ENCODE results near the gene SUCLG2.
"Not testable (repeated sequence)": the region's sequence is repeated elsewhere in the genome, so short reads cannot be mapped to it uniquely, and the experiment has no call there.

SUCLG2 gene

DNA sequence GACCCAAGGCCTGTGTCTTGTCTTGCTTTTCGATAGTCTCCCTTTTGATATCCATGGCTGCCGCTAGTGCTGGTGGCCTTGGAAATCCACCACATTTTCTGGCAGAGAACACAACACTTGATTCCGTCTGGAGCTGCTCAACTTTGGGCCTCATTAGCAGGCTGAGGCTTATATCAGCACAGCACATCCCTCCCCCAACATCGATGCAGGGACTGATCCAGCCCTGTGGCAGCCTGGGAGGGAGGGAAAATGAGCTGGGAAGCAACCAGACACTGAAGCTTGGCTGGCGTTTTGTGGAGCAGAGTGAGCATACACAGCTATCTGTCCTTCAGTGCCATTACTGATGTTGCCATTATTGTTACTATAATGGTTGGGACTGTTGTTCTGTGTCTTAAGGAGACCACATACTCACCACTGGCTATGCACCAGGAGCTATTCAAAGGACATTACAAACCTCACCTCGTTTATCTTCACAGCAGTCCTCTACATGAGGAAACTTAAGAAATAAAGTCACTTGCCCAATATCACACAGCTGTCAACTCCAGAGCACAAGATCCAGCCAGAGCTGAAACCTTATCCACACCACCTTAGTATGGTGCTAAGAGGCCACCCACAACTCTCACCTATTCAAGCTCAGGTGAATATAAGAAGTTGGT is 102.9 kb downstream of the SUCLG2 start:
- DNase-seq: no peak

DNA sequence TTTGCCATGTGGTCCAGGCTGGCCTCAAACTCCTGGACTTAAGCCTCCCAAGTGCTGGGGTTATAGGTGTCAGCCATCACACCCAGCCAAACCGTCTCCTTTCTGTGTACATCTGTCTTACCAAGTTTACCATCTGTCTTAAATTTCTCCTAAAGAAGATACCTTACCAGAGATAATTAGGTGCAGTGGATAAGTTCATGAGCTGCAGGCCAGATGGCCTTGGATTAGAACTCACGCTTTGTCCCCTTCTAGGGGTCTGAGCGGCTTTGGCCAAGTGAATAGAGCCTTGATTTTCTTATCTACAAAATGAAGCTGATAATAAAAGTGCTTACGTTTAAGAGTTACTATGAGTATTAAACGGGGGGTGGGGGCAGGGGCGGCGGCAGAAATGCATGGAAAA is 103.9 kb downstream of the SUCLG2 start:
- DNase-seq: no peak

DNA sequence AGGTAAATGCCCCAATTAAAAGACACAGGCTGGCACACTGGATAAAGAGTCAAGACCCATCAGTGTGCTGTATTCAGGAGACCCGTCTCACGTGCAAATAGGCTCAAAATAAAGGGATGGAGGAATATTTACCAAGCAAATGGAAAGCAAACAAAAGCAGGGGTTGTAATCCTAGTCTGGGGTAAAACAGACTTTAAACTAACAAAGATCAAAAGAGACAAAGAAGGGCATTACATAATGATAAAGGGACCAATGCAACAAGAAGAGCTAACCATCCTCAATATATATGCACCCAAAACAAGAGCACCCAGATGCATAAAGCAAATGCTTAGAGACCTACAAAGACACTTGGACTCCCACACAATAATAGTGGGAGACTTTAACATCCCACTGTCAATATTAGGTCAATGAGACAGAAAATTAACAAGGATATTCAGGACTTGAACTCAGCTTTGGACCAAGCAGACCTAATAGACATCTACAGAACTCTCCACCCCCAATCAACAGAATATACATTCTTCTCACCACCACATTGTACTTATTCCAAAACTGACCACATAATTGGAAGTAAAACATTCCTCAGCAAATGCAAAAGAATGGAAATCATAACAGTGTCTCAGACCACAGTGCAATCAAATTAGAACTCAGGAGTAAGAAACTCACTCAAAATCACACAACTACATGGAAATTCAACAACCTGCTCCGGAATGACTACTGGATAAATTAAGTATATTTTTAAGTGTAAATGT is 111.7 kb downstream of the SUCLG2 start:
- DNase-seq: not testable (repeated sequence)

DNA sequence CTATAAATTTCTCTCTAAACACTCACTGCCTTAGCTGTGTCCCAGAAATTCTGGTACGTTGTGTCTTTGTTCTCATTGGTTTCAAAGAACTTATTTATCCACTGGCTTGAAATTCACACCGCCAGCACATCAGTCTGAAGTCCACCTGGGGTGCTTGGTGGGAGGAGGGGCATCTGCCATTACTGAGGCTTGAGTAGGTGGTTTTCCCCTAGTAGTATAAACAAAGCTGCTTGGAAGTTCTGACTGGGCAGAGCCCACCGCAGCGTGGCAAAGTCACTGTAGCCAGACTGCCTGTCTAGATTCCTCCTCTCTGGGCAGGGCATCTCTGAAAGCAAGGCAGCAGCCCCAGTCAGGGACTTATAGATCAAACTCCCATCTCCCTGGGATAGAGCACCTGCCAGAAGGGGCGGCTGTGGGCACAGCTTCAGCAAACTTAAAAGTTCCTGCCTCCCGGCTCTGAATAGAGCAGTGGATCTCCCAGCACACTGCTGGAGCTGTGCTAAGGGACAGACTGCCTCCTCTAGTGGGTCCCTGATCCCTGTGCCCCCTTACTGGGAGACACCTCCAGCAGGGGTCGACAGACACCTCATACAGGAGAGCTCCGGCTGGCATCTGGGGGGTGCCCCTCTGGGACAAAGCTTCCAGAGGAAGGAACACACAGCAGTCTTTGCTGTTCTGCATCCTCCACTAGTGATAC is 114.1 kb downstream of the SUCLG2 start:
- DNase-seq: no peak

DNA sequence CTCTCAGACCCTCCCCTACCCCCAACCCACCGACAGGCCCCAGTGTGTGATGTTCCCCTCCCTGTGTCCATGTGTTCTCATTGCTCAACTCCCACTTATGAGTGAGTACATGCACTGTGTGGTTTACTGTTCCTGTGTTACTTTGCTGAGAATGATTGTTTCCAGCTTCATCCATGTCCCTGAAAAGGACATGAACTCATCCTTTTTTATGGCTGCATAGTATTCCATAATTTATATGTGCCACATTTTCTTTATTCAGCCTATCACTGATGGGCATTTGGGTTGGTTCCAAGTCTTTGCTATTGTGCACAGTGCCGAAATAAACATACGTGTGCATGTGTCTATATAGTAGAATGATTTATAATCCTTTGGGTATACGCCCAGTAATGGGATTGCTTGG is 117.2 kb downstream of the SUCLG2 start:
- DNase-seq: not testable (repeated sequence)

DNA sequence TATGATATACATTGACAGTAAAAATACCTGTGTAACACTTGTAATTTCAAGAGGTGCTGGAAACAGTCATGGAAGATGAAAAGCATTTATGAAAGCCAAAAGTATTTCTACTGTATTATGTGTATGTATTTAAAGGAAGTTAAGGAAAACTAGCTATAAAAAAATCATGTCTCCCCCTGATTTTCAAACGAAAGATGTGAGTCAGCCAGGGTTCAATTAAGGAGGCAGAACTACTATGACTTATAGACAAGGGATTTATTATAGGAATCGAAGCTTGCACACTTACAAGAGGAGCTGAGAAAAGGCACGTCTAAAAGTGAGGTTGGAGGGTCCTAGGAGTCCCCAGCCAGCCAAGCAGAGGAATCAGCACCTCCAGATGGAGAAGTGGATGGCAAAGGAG is 119.4 kb downstream of the SUCLG2 start:
- DNase-seq: no peak

DNA sequence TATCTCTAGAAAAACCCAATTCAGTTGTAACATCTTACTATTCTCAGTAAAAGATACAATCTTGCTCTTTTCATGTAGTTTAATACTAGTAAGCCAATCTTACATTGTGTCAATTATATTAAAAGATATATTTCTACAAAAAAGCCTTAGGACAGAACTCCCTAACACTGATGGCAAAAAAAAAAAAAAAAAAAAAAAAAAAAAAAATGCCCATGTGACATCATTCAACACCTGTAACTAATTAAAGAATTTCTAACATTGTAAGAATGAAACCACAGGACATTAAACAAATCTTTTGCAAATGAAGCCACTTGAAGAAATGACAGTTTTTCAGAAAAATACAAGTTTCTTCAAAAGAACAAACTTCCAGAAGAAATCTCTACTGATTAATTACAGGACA is 119.8 kb downstream of the SUCLG2 start:
- DNase-seq: no peak

DNA sequence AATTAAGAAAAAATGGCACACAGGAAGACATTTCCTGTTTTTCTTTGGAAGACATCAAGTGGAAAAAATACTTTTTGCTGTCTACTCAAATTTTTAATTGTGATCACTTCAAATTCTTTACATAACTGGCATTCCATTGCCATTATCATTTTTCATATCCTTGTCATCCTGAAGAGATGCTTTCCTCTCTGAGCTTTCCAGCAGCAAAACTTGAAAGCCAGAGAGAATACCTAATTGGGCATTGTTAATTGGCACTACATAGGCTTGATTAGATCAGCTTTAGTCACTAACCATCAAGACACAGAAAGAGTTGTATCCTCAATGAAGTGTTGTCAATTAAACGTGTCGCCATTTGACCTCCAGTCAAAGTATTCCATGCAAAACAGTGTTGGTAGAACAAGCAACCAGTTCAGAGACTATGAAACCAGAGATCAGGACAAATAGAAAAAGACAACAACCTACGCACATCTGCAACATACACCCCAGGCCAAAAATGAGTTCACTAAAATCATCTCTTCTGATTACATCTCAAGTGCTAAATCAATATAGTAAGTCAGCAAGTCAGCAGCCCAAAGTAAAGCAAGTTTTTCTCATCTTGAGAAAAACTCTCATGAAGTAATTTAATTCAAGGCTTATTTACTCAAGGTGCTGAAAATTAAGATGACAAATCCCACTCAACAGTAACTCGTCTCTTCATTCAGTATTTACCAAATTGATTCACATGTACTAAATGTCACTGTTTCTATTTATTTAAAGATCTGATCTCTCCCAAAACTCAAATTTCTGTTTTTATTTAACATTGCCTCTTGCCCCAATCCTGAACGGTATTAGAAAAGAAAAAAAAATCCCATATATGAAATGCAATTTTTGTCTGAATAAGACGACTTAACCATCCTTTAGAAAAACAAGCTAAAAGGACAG is 123.0 kb downstream of the SUCLG2 start:
- DNase-seq: no peak

DNA sequence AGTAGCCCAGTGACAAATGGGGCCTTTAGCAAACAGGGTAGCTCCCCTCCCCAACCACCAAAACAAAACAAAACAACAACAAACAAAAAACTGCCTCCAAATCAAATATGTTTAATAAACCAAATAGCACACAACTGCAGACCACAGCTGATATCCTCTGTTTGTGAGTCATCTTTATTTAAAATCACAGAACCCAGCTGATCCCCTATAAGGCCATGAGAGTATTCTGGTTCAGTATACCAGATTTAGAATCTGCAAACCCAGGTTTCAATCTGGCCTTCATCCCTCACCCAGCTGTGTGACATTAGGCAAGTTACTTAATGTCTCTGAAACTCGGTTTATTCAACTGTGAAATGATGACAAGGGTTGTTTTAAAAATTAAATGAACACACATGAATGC is 124.5 kb downstream of the SUCLG2 start:
- no peak for DNase-seq

DNA sequence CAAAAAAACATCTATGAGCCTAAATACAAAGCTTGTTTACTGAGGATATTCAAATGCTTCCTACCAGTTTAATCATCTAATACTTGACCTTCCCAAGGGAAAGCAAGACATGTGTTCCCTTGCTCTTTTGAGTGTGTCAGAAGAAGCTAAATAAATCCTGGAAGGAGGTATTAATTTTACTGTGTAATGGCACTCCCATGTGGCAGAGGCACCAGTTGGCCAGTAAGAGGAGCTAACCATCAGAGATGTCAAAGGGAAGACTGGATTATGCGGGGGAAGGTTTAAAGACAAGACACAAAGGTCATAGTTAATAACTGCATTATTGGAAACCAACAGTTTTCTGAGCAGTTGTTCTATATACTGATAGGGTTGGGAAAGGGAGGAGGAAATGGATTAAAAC is 125.1 kb downstream of the SUCLG2 start:
- no peak for DNase-seq

DNA sequence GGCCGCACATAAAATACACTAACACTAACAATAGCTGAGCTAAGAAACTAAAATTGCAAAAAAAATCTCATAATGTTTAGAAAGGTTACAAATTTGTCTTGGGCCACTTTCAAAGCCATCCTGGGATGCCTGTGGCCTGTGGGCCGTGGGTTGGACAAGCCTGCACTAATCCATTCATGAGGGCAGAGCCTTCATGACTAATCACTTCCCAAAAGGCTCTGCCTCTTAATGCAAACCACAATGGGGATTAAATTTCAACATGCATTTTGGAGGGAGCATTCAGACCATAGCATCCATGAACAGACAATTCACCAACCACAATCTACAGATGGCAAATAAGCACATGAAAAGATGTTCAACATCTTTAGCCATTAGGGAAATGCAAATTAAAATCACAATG is 128.2 kb downstream of the SUCLG2 start:
- DNase-seq: no peak

DNA sequence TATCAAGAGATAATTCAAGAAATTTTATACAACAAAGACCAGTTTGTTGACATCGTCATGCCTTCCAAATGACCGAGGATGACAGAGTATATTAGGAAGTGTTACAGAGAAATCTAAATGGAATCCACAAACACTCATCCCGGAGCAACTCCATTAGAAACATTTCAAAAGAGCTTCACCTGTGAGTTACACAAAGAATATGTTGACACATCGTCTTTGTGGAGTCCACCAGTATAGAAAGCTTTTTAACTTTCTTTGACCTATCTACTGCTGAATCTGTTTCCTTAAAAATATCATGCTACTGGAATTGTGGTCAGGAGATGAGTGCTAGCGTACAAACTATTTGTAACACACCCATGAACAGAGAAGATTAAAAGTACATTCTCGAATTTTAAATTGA is 130.4 kb downstream of the SUCLG2 start:
- DNase-seq: no peak

DNA sequence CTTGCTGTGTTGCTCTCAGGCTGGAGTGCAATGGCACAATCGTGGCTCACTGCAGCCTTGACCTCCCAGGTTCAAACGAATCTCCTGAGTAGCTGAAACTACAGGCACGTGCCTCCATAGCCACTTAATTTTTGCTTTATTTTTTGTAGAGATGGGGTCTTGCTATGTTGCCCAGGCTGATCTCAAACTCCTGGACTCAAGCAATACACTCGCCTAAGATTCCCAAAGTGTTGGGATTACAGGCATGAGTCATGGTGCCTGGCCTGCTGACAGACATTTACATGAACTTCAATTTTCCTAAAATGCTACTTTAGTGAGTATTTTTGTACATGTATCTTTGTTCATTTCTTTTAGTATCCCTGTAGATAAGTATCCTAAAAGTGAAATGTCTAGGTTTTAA is 132.3 kb downstream of the SUCLG2 start:
- DNase-seq: no peak

DNA sequence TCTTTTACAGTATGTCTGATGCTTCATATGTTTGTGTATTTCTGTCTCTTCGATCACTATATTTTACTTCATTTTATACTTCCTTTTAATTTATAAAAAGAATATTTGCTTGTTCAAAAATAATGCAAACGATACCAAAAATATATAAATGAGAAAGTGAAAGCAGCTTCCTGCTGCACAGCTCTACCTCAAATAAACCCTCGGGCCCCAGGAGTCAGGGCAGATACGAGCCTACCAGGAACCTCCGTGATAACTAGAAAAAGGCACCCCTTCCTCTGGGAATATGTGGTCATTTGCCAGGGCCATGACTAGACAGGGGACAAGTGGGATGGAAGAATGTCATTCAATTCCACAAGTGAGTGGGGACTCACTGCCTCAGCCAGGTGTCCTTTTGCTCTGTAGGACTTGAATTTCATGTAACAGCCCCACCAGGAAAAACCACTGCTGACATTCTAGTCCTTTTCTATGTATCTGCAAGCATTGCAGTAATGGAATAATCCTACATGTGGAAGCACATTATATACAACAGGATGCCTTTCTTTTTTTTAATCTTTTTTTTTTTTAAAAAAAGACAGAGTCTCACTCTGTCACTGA is 133.3 kb downstream of the SUCLG2 start:
- DNase-seq: no peak

DNA sequence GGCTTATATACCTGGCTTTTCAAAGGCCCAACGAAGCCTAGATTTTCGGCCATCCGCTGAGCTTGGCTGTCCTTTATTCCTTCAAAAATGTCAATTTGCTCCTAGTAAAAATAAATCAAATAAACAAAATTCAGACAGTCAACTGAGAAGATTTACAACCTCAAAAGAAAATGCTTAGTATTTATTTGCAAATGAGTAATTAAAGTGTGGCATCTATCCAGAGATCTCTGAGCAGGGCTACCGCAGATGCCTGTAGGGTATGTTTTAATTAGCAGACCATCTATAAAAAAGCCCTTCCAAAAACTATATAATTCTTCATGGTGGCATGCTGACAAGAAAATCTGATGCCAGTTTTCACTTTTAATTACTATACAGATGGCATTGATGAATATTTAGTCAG is 136.2 kb downstream of the SUCLG2 start:
- no peak for DNase-seq

DNA sequence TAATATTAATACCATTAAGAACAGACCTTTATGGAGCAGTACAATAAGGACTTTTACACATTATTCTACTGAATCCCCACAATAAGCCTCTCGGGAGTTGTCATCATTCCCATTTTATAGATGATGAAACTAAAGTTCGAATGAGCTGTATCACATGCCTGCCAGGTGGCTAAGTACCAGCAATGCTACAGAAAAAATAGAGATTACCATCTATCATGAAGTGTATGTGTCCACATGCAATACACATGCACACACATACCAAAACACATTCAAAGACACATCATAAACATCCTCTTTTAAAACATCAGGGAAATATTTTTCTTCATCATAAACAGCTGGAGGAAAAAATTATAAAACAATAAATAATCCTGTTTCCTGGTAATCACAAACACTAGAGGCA is 136.6 kb downstream of the SUCLG2 start:
- DNase-seq: no peak

DNA sequence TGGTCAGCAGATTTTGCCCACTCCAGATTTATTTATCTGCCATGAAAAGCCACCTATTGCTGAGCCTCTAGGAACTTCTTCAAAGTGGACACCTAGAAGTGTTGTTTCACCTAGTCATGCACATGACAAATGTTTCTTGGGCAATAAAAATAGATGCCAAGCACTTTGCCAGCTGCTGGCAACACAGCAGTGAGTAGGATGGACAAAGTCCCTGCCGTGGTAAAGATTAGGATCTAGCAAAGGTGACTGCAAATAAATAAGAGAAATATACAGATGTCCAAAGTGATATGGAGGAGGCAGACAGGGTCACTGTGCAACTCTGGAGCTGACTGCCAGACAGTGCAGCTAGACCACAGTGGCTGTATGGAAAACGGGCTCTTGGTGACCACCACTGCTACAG is 137.9 kb downstream of the SUCLG2 start:
- DNase-seq: no peak

DNA sequence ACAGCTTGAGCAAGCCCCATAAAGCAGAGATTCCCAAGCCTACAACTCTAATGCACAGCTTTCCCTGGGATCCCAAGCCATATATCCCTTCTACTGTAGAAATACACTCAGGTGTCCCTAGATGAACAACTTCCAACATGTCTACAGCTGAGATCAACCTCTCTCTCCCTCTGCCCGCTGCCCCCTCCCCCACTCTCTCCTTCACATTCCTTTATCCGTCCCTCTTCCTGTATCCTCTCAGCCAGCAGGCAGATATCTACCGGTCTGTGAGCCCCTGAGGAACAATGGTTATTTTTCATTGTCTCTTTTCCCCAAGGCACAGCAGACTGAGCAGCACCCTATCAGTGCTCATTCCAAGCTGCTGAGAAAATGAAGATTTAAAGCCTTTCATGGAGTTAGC is 138.6 kb downstream of the SUCLG2 start:
- no peak for DNase-seq

DNA sequence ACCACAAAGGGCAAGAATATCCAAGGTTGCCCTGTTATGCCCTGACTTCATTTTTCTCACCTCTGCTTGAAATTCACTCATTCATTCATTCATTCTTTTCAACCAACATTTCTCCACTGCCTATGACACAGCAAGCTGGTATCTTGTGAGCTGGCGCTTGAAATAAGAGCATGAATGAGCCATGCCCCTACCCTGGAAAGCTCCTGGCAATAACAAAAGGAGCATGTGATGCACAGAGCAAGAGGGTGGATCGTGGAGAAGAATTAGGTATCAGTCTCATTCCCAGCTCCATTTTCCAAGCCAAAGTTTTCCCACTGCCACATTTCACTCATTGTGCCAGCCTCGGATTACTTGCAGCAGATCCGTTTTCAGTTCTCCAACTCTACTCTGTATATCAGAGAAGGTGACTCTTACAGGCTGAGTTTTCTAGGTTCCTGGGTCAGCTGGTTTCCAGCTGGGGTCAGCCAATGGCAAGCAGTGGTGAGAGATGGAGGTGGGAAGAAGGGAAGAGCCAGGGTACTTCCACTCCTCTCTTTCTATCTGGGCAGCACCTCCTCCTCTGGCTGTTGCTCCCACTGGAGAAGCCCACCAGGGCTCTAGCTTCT is 144.8 kb downstream of the SUCLG2 start:
- DNase-seq: no peak

DNA sequence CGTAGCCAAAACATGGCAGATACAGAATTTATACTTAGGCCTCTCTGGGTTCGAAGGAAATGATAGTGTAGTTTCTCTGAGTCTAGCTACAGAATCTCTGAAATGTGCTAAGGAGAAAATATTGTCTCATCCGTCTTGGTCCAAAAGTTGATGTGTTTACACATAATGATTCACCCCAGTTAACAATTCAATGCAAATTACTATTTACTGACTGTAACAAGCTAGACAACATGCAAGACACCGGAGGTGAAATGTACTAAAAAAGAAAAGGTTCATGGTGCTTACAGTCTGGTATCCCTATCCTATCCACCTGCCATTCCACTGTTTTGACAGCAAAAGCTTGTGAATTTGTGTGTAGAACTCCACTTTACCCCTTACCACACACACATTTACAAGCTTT is 146.8 kb downstream of the SUCLG2 start:
- DNase-seq: no peak

DNA sequence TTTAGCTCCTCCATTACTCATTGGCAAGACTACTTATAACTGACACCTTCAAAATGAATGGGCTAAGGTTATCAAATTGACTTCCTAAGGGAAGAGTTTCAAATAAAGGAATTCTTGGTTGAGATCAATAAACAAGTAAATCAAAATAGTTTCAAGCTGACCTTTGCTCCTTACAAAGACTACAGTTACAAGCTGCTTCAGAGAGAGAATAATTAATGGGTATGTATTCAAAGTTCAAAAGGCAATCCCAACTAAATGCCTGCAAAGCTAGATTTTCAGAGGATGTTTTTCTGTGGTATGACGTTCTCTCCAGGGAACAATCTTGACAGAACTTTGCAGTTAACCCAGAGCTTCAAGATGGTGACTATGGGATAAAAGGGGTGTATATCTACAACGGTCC is 153.7 kb downstream of the SUCLG2 start:
- DNase-seq: no peak

DNA sequence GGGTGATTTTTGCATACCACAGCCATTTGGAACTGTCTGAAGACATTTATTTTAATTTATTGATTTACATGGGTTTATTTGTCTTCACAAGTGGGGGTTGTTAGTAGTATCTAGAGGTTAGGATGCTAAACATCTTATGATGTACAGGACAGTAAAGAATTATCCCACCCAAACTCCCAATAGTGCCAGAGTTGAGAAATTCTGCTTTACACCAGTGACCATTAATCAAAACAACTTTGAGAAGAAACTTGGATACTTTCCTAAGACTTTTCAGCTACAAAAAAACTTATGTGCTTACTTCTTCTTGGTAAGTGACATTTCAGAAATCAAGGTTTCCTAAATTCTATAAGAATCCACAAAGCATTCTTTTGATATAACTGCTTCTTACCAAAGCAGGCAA is 156.7 kb downstream of the SUCLG2 start:
- no peak for DNase-seq

Data from stimulated activated CD4-positive, alpha-beta T cell treated with anti-CD3 and anti-CD28 coated beads, Interleukin-2, amount 100 ng/mL, for 48 hours (primary cell).